ENCODE measurements around the gene DPP4. TPM values are rescaled to one million over a fixed set of nuclear protein-coding genes. Genes with fewer than 3 reads are reported as not detected.

The DPP4 gene
- total and polyA plus RNA-seq, 4 donors = 7.2 to 51.6 (median 21.3) TPM

GRCh38 chr2:161943011-161943410 is 131.0 kb downstream of the DPP4 start:
- Histone ChIP-seq H3K4me3 (no peak overlapping the region), H3K27ac (ENCODE audit: low read depth in 1 of 2, low read length in 1 of 2) (no peak overlapping the region), H3K9me3 (ENCODE audit: control insufficient read depth in 4 of 4, insufficient read depth in 3 of 4, low read length in 3 of 4) (no peaks in the 10 kb centered on the region), H3K27me3 (ENCODE audit: control insufficient read depth in 3 of 3, insufficient read depth in 3 of 3, low read length in 2 of 3) (peaks cover 0 to 2% (median 0%) of the 10 kb centered on the region in 3 donors), H3K36me3 (ENCODE audit: control insufficient read depth in 4 of 4, insufficient read depth in 4 of 4, low read length in 4 of 4) (no peaks in the 10 kb centered on the region), H3K4me1 (ENCODE audit: control insufficient read depth in 5 of 5, insufficient read depth in 5 of 5, low read length in 5 of 5) (peaks cover 0 to 4% (median 0%) of the 10 kb centered on the region in 5 donors), H3K9ac (ENCODE audit: insufficient read depth in 1 of 2, low read length in 2 of 2) (no peak overlapping the region)
- WGBS, 2 donors = 69 to 84% methylated on average over 2 of the region's 2 CpGs
- no peak for TF ChIP-seq CTCF (IDR thresholded peaks at IDR 0.05; ENCODE audit: control extremely low read depth, extremely low read depth)
- no peak for ATAC-seq (ENCODE audit: insufficient read depth, low FRiP score)
- DNase-seq = peak in 2 of 3 donors; percentile 77 to 85

Small RNA genes lying within 50 kb of the gene (small RNA-seq; reads per million reads assigned to genes)
- not detected for gene TIMM8AP1 (ENCODE audit: low replicate concordance)

Other genes starting within 250 kb of the DPP4 start
- gene GCG, start 78.0 kb upstream of the DPP4 start, total RNA-seq = not detected
- under 1 TPM in 1 of 2 donors, not detected in 1; 0.14 TPM for gene GCG, start 78.0 kb upstream of the DPP4 start, polyA plus RNA-seq
- 10 to 100 TPM in 1 of 2 donors, 1 to 10 TPM in 1; 6.7 to 24.6 TPM for gene FAP, start 169.2 kb upstream of the DPP4 start, total RNA-seq
- 1 to 10 TPM; 1.8 to 2.8 TPM for gene FAP, start 169.2 kb upstream of the DPP4 start, polyA plus RNA-seq
- gene IFIH1, start 244.5 kb upstream of the DPP4 start, total RNA-seq = 10 to 100 TPM; 21.5 to 26.1 TPM
- gene IFIH1, start 244.5 kb upstream of the DPP4 start, polyA plus RNA-seq = 10 to 100 TPM in 1 of 2 donors, 1 to 10 TPM in 1; 9.4 to 18.7 TPM

All from lung (tissue), 13 donors.